ENCODE data around the gene SEC22C. TPM values are rescaled to one million over a fixed set of nuclear protein-coding genes. Genes with fewer than 3 reads are reported as not detected.

SEC22C gene
- total and polyA plus RNA-seq, 7 donors = 8.4 to 89.2 (median 48.5) TPM

DNA sequence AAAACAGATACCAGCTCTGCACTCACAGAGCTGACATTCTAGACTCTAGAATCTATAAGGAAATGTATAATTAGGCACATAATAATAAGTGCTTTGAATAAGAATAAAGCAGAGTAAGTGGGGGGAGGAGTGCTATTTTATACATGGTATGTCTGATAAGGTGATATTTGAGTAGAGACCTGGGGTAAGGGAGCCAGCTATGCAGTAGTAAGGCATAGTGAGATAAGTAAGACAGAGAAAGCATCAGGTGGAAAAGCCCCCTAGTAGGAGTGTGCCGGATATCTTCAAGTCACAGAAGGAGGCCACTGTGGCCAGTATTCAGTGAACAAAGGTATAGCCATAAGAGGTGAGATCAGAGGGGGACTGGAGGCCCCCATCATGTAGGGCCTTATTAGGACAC lies 11.9 kb upstream of the SEC22C start:
- 97 to 98% methylated on average over 1 of the region's 1 CpG for WGBS, 2 donors
- intact Hi-C loops (cut with DNase I) = no loop called here
- H3K4me3 ChIP-seq = no peak overlapping the region
- no peaks in the 10 kb centered on the region for H3K27me3 ChIP-seq
- no peak overlapping the region for H3K27ac ChIP-seq
- no peak for TF ChIP-seq POLR2A (IDR thresholded peaks at IDR 0.05)
- TF ChIP-seq POLR2AphosphoS5 (IDR thresholded peaks at IDR 0.05) = no peak
- TF ChIP-seq, protein P1, sequence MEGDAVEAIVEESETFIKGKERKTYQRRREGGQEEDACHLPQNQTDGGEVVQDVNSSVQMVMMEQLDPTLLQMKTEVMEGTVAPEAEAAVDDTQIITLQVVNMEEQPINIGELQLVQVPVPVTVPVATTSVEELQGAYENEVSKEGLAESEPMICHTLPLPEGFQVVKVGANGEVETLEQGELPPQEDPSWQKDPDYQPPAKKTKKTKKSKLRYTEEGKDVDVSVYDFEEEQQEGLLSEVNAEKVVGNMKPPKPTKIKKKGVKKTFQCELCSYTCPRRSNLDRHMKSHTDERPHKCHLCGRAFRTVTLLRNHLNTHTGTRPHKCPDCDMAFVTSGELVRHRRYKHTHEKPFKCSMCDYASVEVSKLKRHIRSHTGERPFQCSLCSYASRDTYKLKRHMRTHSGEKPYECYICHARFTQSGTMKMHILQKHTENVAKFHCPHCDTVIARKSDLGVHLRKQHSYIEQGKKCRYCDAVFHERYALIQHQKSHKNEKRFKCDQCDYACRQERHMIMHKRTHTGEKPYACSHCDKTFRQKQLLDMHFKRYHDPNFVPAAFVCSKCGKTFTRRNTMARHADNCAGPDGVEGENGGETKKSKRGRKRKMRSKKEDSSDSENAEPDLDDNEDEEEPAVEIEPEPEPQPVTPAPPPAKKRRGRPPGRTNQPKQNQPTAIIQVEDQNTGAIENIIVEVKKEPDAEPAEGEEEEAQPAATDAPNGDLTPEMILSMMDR (IDR thresholded peaks at IDR 0.05) = no peak
- no peak for TF ChIP-seq EP300 (IDR thresholded peaks at IDR 0.05)
- no peak for DNase-seq
- no peaks in the 10 kb centered on the region for H3K9me3 ChIP-seq
- H3K36me3 ChIP-seq = peaks cover 0 to 15% (median 0%) of the 10 kb centered on the region in 4 donors
- H3K4me1 ChIP-seq = peaks cover 0 to 16% (median 15%) of the 10 kb centered on the region in 4 donors

DNA sequence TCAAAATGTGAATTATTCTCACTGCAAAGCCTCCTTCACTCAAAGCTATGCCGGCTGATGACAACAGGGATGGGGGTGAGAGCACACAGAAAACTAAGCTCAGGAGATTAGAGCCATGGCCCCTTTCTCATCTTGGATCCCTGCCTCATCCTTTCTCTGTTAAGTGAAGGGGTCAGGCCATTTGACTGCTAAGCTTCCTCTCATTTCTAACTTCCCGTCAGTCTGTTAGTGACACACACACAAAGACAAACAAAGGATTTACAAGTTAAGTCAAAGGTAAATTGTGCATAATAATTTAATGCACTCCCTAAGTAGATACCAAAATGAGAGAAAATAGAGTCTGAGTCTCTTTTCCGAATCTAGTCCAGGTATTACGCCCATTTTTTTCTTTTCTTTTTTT lies 10.0 kb upstream of the SEC22C start:
- H3K4me3 ChIP-seq = peak overlapping the region in 1 of 4 donors; percentile 66
- intact Hi-C loops (cut with DNase I) = no loop called here
- WGBS, 2 donors = 55 to 70% methylated on average over 4 of the region's 4 CpGs
- no peaks in the 10 kb centered on the region for H3K9me3 ChIP-seq
- TF ChIP-seq, protein P1 (IDR thresholded peaks at IDR 0.05) = no peak
- no peak for TF ChIP-seq EP300 (IDR thresholded peaks at IDR 0.05)
- TF ChIP-seq POLR2A (IDR thresholded peaks at IDR 0.05) = no peak
- TF ChIP-seq POLR2AphosphoS5 (IDR thresholded peaks at IDR 0.05) = no peak
- H3K4me1 ChIP-seq = peaks cover 0 to 16% (median 15%) of the 10 kb centered on the region in 4 donors
- H3K27ac ChIP-seq = peak overlapping the region; percentile 82 to 87 (median 87)
- no peak for DNase-seq
- H3K36me3 ChIP-seq = peaks cover 0 to 15% (median 0%) of the 10 kb centered on the region in 4 donors
- H3K27me3 ChIP-seq = no peaks in the 10 kb centered on the region

- Histone ChIP-seq H3K27ac (peak overlapping the region; percentile 82 to 87 (median 87)), H3K9me3 (no peaks in the 10 kb centered on the region), H3K4me1 (peaks cover 0 to 16% (median 15%) of the 10 kb centered on the region in 4 donors), H3K4me3 (peak overlapping the region; percentile 62 to 70 (median 66)), H3K36me3 (peaks cover 0 to 15% (median 0%) of the 10 kb centered on the region in 4 donors), H3K27me3 (no peaks in the 10 kb centered on the region)
- TF ChIP-seq, protein P1 (IDR thresholded peaks at IDR 0.05) = no peak
- no peak for TF ChIP-seq POLR2A (IDR thresholded peaks at IDR 0.05)
- TF ChIP-seq POLR2AphosphoS5 (IDR thresholded peaks at IDR 0.05) = no peak
- no peak for TF ChIP-seq EP300 (IDR thresholded peaks at IDR 0.05)
- 10% methylated on average over 44 of the region's 44 CpGs for WGBS, 2 donors
- intact Hi-C loops (cut with DNase I) = no loop called here
- DNase-seq = peak; percentile 70
Observed at GRCh38 chr3:42590989-42591756, 9.4 kb upstream of the SEC22C start.

DNA sequence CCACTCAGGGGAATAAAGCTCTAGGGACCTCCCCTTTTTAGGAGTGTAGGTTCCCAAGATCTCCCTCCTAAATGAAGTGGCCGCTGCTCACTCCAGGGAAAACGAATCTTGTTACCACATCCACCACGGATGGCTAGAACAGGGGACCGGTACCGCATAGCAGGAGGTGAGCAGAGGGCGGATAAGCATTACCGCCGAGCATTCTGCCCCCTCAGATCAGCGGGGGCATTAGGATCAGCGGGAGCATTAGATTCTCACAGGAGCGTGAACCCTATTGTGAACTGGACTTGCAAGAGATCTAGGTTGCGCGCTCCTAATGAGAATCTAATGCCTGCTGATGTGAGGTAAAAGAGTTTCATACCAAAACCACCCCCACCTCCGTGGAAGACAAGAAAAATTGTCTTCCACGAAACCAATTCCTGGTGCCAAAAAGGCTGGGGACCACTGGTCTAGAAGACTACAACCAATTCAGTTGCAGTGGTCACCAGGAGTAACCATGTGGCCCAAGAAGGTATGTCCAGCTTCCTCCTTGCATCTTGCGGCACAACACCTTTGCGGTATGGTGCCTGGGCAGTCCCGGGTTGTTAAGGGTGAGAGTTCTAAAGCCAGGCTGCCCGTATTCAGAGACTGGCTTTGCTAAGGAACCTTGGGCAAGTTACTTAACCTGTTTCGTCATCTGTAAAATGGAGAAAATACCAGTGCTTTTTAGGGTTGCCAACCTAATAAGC lies 7.8 kb upstream of the SEC22C start:
- Histone ChIP-seq H3K27me3 (no peaks in the 10 kb centered on the region), H3K9me3 (no peaks in the 10 kb centered on the region), H3K4me3 (peak overlapping the region in 1 of 4 donors; percentile 70), H3K4me1 (peaks cover 0 to 16% (median 15%) of the 10 kb centered on the region in 4 donors), H3K36me3 (peaks cover 0 to 9% (median 0%) of the 10 kb centered on the region in 4 donors), H3K27ac (peak overlapping the region; percentile 82 to 87 (median 87))
- no peak for DNase-seq
- TF ChIP-seq EP300 (IDR thresholded peaks at IDR 0.05) = no peak
- TF ChIP-seq POLR2AphosphoS5 (IDR thresholded peaks at IDR 0.05) = no peak
- TF ChIP-seq, protein P1 (IDR thresholded peaks at IDR 0.05) = no peak
- no peak for TF ChIP-seq POLR2A (IDR thresholded peaks at IDR 0.05)
- intact Hi-C loops (cut with DNase I) = no loop called here
- WGBS, 2 donors = 94 to 95% methylated on average over 20 of the region's 20 CpGs
